ENCODE results near the gene FLT1. TPM values are rescaled to one million over a fixed set of nuclear protein-coding genes. Genes with fewer than 3 reads are reported as not detected.

FLT1 gene
- total RNA-seq, 2 donors from 2014 or later, result 1.3 to 1.6 TPM

- Mint-ChIP-seq H3K27me3 (peaks cover 32 to 42% of the 10 kb centered on the region in 2 donors), H3K36me3 (no peaks in the 10 kb centered on the region), H3K9me3 (no peaks in the 10 kb centered on the region), H3K4me3 (no peak overlapping the region), H3K4me1 (ENCODE audit: low read depth in 2 of 2) (peaks cover 6 to 15% of the 10 kb centered on the region in 2 donors), H3K27ac (no peak overlapping the region)
- ATAC-seq (no peak), DNase-seq (ENCODE audit: low spot score) (no peak)
These were observed 4.9 kb downstream of the FLT1 start for GRCh38 chr13:28490061-28490460.

GRCh38 chr13:28489524-28489931 lies 5.4 kb downstream of the FLT1 start:
- Mint-ChIP-seq H3K27ac (no peak overlapping the region), H3K4me3 (no peak overlapping the region), H3K9me3 (no peaks in the 10 kb centered on the region), H3K36me3 (no peaks in the 10 kb centered on the region), H3K4me1 (ENCODE audit: low read depth in 2 of 2) (peaks cover 6 to 15% of the 10 kb centered on the region in 2 donors), H3K27me3 (peaks cover 32 to 42% of the 10 kb centered on the region in 2 donors)
- no peak for DNase-seq (ENCODE audit: low spot score)
- no peak for ATAC-seq

DNA sequence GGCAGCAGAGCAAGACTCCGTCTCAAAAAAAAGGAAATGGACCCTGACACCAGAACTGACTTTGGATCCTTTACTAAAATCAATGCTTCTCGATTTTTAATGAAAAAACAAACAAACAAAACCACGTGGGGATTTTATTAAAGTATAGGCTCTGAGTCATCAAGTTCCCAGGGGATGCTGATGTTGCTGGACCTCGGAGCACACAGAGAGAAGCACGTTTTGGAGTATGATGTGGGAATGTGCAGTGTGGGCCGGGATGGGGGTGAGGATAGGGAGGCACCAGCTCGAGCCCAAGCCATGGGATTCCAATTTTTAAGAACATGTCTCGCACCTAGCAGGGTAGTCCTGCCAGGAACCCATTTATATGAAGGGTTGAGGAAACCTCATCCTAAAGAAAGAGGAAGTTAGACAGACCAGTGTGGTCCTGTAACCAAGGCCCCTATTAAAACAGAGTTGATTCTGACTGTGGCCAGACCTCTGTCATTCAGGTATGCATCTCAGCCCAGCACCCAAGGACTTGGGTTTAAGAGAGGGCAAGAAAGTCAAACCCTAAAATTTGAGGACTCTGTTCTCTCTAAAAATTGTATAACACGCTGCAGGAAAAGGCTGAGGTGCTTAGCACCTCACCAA lies 6.4 kb downstream of the FLT1 start:
- Mint-ChIP-seq H3K9me3 (no peaks in the 10 kb centered on the region), H3K27ac (no peak overlapping the region), H3K27me3 (peaks cover 32 to 50% of the 10 kb centered on the region in 2 donors), H3K36me3 (no peaks in the 10 kb centered on the region), H3K4me1 (ENCODE audit: low read depth in 2 of 2) (peaks cover 6 to 15% of the 10 kb centered on the region in 2 donors), H3K4me3 (no peak overlapping the region)
- DNase-seq (ENCODE audit: low spot score) (no peak), ATAC-seq (no peak)

DNA sequence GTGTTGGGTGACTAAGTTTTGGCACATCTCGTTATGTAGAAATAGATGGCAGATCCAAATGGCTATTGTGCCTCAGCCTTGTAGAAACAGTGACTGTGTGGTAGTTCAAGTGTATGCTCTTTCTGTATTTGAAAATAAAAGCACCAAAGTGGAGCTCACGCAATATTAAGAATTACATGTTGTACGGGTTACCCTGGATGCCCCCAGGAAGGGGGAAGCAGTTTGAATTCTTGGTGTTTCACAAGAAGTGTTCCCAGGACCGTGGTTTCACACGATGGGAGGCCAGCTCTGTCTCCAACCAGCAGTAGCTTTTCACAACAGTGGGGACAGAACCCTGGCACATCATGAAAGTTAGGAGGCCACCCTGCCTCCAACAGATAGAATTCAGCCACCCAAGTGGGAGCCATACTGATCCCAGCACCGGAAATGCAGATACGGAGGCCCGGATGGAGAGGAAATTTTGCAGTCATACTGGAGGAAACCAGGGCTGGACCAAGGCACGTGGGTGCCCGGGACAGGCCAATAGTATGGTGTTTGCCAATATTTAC lies 8.9 kb downstream of the FLT1 start:
- peaks cover 6 to 15% of the 10 kb centered on the region in 2 donors for H3K4me1 Mint-ChIP-seq (ENCODE audit: low read depth in 2 of 2)
- no peak overlapping the region for H3K4me3 Mint-ChIP-seq
- no peak overlapping the region for H3K27ac Mint-ChIP-seq
- peaks cover 33 to 54% of the 10 kb centered on the region in 2 donors for H3K27me3 Mint-ChIP-seq
- no peaks in the 10 kb centered on the region for H3K36me3 Mint-ChIP-seq
- H3K9me3 Mint-ChIP-seq, result no peaks in the 10 kb centered on the region
- ATAC-seq (no peak), DNase-seq (ENCODE audit: low spot score) (no peak)

GRCh38 chr13:28485551-28485950 lies 9.4 kb downstream of the FLT1 start:
- H3K4me3 Mint-ChIP-seq, result no peak overlapping the region
- H3K27ac Mint-ChIP-seq, result no peak overlapping the region
- peaks cover 6 to 11% of the 10 kb centered on the region in 2 donors for H3K4me1 Mint-ChIP-seq (ENCODE audit: low read depth in 2 of 2)
- peaks cover 30 to 54% of the 10 kb centered on the region in 2 donors for H3K27me3 Mint-ChIP-seq
- DNase-seq (ENCODE audit: low spot score), result no peak
- ATAC-seq, result no peak
- no peaks in the 10 kb centered on the region for H3K9me3 Mint-ChIP-seq
- no peaks in the 10 kb centered on the region for H3K36me3 Mint-ChIP-seq

DNA sequence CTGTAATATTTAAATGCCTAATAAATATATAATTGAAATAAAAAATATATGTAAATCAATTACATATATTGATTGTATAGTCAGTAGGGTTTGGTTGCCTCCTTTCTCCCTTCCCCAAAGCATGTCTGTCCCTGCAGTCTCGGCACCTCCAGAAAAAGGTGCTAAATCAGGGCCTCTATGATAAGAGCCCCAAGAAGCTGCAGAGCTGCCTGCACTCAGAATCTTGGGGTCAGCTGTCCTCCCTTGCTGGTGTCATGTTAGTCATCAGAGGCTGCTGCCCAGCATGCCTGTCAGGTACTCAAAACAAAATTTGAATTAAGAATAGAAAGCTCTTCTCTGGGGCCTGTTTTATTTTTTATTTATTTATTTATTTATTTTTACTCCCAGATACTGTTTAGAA lies 9.8 kb downstream of the FLT1 start:
- Mint-ChIP-seq H3K27me3 (peaks cover 28 to 54% of the 10 kb centered on the region in 2 donors), H3K9me3 (no peaks in the 10 kb centered on the region), H3K36me3 (no peaks in the 10 kb centered on the region), H3K4me1 (ENCODE audit: low read depth in 2 of 2) (peaks cover 6 to 8% of the 10 kb centered on the region in 2 donors), H3K4me3 (no peak overlapping the region), H3K27ac (no peak overlapping the region)
- no peak for ATAC-seq
- no peak for DNase-seq (ENCODE audit: low spot score)

DNA sequence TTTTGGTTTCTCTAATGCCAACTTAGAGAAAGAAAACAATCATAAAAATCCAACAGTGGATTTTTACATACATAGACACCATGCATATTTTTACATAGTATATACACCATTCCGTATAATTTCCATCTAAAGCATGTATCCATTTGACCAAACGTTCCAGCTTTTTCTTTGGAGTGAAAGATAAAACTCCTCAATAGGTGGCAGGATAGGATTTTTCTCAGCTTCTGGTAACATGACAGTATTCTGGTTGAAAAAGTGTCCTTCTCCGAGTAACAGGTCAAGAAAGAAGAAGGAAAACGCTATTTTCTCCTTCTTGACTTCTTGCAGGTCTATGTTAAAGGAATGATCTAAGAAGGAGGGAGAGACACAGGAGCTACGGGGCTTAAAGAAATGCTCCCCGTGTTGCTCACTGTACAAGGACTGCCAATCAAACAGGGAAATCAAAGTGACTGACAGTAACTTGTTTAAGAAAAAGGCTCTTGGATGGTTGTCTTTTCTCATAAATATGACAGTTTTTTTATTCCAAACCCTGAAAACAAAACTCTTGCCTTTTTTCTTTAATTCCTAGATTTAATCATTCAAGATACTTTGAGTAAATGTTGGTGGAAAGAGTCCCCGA lies 11.5 kb downstream of the FLT1 start:
- Mint-ChIP-seq H3K36me3 (no peaks in the 10 kb centered on the region), H3K27ac (no peak overlapping the region), H3K9me3 (no peaks in the 10 kb centered on the region), H3K4me3 (no peak overlapping the region), H3K4me1 (ENCODE audit: low read depth in 2 of 2) (no peaks in the 10 kb centered on the region), H3K27me3 (peaks cover 20 to 46% of the 10 kb centered on the region in 2 donors)
- DNase-seq (ENCODE audit: low spot score), result no peak
- ATAC-seq, result no peak

GRCh38 chr13:28479005-28479404 lies 15.9 kb downstream of the FLT1 start:
- H3K4me3 Mint-ChIP-seq, result no peak overlapping the region
- H3K27ac Mint-ChIP-seq, result no peak overlapping the region
- H3K9me3 Mint-ChIP-seq, result no peaks in the 10 kb centered on the region
- ATAC-seq (no peak), DNase-seq (ENCODE audit: low spot score) (no peak)
- peaks cover 0 to 3% of the 10 kb centered on the region in 2 donors for H3K4me1 Mint-ChIP-seq (ENCODE audit: low read depth in 2 of 2)
- H3K36me3 Mint-ChIP-seq, result no peaks in the 10 kb centered on the region
- H3K27me3 Mint-ChIP-seq, result peaks cover 18 to 42% of the 10 kb centered on the region in 2 donors

DNA sequence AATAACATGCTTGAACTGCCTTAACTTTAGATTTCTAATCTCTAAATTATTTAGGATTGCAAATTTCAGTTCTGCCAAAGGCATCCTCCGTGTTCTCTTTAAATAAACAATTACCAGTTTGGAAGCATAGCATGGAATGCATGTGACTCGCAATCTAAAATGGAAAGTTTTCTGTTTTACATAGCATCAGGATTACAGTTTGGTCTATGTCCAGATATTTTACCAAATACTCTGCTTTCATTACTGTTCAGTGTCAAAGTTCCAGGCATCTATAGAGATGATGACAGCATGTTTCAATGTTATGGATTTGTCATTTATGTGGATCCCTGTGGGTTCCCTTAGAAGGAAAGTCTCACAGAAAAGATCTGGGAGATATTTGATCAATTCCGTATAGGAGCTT lies 16.8 kb downstream of the FLT1 start:
- no peaks in the 10 kb centered on the region for H3K9me3 Mint-ChIP-seq
- DNase-seq (ENCODE audit: low spot score), result no peak
- no peaks in the 10 kb centered on the region for H3K36me3 Mint-ChIP-seq
- no peak overlapping the region for H3K27ac Mint-ChIP-seq
- peaks cover 18 to 34% of the 10 kb centered on the region in 2 donors for H3K27me3 Mint-ChIP-seq
- ATAC-seq, result no peak
- H3K4me3 Mint-ChIP-seq, result no peak overlapping the region
- H3K4me1 Mint-ChIP-seq (ENCODE audit: low read depth in 2 of 2), result peaks cover 0 to 3% of the 10 kb centered on the region in 2 donors

DNA sequence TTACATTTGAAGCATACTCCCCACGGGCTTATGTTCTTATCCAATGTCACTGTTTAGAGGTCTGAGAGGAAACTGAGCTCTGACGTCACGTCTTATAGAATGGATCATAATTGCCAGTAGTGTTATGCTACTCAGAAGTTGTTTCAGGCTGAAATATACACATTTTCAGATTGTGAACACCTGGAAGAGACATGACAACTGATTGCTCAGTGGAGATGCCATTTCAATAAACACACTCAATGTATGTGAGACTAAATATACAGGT lies 17.3 kb downstream of the FLT1 start:
- Mint-ChIP-seq H3K27ac (no peak overlapping the region), H3K4me1 (ENCODE audit: low read depth in 2 of 2) (peaks cover 0 to 3% of the 10 kb centered on the region in 2 donors), H3K27me3 (peaks cover 21 to 34% of the 10 kb centered on the region in 2 donors), H3K9me3 (no peaks in the 10 kb centered on the region), H3K36me3 (no peaks in the 10 kb centered on the region), H3K4me3 (no peak overlapping the region)
- DNase-seq (ENCODE audit: low spot score), result no peak
- ATAC-seq, result no peak

DNA sequence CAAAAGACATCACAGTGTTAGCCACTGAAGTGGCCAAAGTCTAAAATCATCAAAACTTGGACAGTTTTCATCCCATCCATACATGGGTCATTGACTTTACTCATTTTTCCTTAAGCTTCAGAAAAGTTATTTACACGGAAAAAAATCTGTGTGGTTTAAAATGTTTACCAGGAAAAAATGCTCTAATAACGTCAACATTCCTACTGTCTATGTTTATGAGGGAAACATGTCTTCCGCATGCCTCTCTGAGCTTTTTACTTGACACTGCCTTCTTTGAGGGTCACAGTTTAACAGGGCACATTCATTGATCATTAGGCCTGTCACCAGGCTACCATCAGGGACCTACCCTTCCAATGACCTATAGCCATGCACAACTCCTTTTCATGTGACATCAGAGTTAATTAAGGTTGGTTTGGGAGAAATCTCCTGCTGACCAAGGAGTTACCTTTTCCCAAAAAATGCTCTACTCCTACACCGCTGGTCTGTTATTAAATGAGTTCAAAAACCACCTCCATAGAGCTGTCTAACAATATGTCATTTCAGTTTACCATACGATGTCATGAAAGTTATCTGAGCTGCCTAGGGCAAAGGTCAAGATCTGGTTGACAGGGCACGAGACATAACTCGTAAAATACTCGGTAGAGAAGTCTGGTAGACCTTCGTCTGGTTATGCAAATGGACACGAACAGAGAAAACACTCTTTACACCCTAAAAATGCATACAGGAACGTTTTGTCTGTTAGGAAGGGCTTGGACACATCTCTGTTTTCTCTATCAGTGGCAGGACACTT lies 17.8 kb downstream of the FLT1 start:
- H3K4me3 Mint-ChIP-seq, result no peak overlapping the region

GRCh38 chr13:28475916-28476725 lies 18.8 kb downstream of the FLT1 start:
- DNase-seq (ENCODE audit: low spot score), result no peak
- peak in 1 of 2 donors; percentile 59 for ATAC-seq
- Mint-ChIP-seq H3K27me3 (peaks cover 22 to 24% of the 10 kb centered on the region in 2 donors), H3K27ac (no peak overlapping the region), H3K36me3 (no peaks in the 10 kb centered on the region), H3K4me1 (ENCODE audit: low read depth in 2 of 2) (peaks cover 0 to 3% of the 10 kb centered on the region in 2 donors), H3K4me3 (no peak overlapping the region), H3K9me3 (no peaks in the 10 kb centered on the region)

More for the DNA sequence above, 17.8 kb downstream of the FLT1 start:
- no peak overlapping the region for H3K27ac Mint-ChIP-seq
- no peaks in the 10 kb centered on the region for H3K36me3 Mint-ChIP-seq
- no peaks in the 10 kb centered on the region for H3K9me3 Mint-ChIP-seq
- H3K4me1 Mint-ChIP-seq (ENCODE audit: low read depth in 2 of 2), result peaks cover 0 to 3% of the 10 kb centered on the region in 2 donors
- peaks cover 22 to 33% of the 10 kb centered on the region in 2 donors for H3K27me3 Mint-ChIP-seq
- DNase-seq (ENCODE audit: low spot score), result no peak
- no peak for ATAC-seq

DNA sequence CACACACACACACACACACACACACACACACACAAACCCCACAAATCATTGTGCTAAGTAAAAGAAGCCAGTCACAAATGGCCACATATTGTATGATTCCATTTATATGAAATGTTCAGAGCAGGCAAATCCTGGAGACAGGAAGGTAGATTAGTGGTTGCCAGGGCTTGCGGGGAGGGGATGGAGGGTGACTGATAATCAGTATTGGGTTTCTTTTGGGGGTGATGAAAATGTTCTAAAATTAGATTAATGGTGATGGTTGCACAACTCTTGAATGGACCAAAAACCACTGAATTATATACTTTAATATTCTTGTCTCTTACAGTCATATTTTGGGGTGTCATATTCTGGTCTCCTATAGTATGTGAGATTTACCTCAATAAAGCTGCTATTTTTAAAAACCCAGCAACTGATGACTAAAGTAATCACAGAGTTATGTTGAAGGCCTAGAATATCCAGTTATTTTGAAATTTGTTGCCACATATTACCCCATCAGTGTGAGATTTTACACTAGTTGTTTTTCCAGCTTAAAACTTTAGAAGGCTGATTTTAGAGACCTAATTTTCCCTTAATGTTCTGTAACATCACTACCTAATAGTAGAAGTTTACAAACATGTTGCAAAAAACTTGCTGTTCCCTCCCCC lies 20.3 kb downstream of the FLT1 start:
- Mint-ChIP-seq H3K4me3 (no peak overlapping the region), H3K27ac (no peak overlapping the region), H3K9me3 (no peaks in the 10 kb centered on the region), H3K27me3 (peaks cover 9 to 19% of the 10 kb centered on the region in 2 donors), H3K4me1 (ENCODE audit: low read depth in 2 of 2) (peaks cover 0 to 3% of the 10 kb centered on the region in 2 donors), H3K36me3 (no peaks in the 10 kb centered on the region)
- DNase-seq (ENCODE audit: low spot score) (no peak), ATAC-seq (no peak)
